IMR-90 (cell line): ENCODE measurements around the gene CATSPER1. TPM values are rescaled to one million over a fixed set of nuclear protein-coding genes. Genes with fewer than 3 reads are reported as not detected.

Source experiments
- ATAC-seq: fragments of 200-7000 bp; cut with Tn5 transposase; 2 replicates; pipeline ENCODE4 v1.9.1; 2020; ENCODE audit warnings: low read depth, mild to moderate bottlenecking, moderate library complexity
- BruUV-seq: library from RNA; stranded (reverse); fragments of 400-500 nt; replicated peaks from 2 replicates; lab custom pipeline; 2021; lab: Mats Ljungman, UMichigan
- CTCF ChIA-PET: fragments of 300-600 bp; formaldehyde crosslinking; extraction: SDS; loops from one replicate; lab custom pipeline; 2021; ENCODE audit warnings: antibody characterized with exemption; lab: Yijun Ruan, JAX
- POLR2A ChIA-PET: fragments of 300-600 bp; sonication (Branson Sonifier 250); formaldehyde crosslinking; loops from one replicate; lab custom pipeline; 2022; ENCODE audit warnings: antibody characterized with exemption; ENCODE audit not compliant: unreplicated experiment; lab: Charles Lee
- DNase-seq: peaks from one replicate; pipeline ENCODE4 v3.0.0; 2013
- H2AFZ ChIP-seq: replicated peaks from 2 replicates; pipeline ENCODE3; 2013; ENCODE audit warnings: low read length, mild to moderate bottlenecking; ENCODE audit not compliant: poor library complexity
- H2AK5ac ChIP-seq: 2 replicates; pipeline ENCODE4 v1.6.1; 2013; ENCODE audit warnings: low read depth, low read length, inconsistent platforms
- H2AK9ac ChIP-seq: replicated peaks from 2 replicates; pipeline ENCODE3; 2013; ENCODE audit warnings: mild to moderate bottlenecking, low read depth, low read length, moderate library complexity; ENCODE audit not compliant: poor library complexity
- H2BK120ac ChIP-seq: 2 replicates; pipeline ENCODE4 v1.6.1; 2013; ENCODE audit warnings: low read depth, low read length, inconsistent platforms
- H2BK15ac ChIP-seq: 3 replicates; pipeline ENCODE4 v1.6.1; 2013; ENCODE audit warnings: low read depth, low read length, inconsistent platforms
- H2BK20ac ChIP-seq: 2 replicates; pipeline ENCODE4 v1.6.1; 2013; ENCODE audit warnings: low read depth, mild to moderate bottlenecking, inconsistent platforms, low read length, moderate library complexity
- H2BK5ac ChIP-seq: 2 replicates; pipeline ENCODE4 v1.6.1; 2013; ENCODE audit warnings: mild to moderate bottlenecking, low read depth, low read length, inconsistent platforms; ENCODE audit not compliant: poor library complexity, severe bottlenecking
- H3K14ac ChIP-seq: replicated peaks from 2 replicates; pipeline ENCODE4 v1.6.1; 2013; ENCODE audit warnings: low read depth, low read length, inconsistent platforms
- H3K18ac ChIP-seq: 2 replicates; pipeline ENCODE4 v1.6.1; 2013; ENCODE audit warnings: low read depth, low read length, control low read depth
- H3K23ac ChIP-seq: 2 replicates; pipeline ENCODE4 v1.6.1; 2013; ENCODE audit warnings: low read depth, low read length, inconsistent platforms
- H3K27ac ChIP-seq: 2 replicates; pipeline ENCODE4 v1.5.1; 2013; ENCODE audit warnings: mild to moderate bottlenecking, control low read depth, low read length; ENCODE audit not compliant: insufficient read depth
- H3K27me3 ChIP-seq: 2 replicates; pipeline ENCODE4 v1.6.1; 2013; ENCODE audit warnings: low read length; ENCODE audit not compliant: control insufficient read depth, insufficient read depth
- H3K36me3 ChIP-seq: 2 replicates; pipeline ENCODE4 v1.6.1; 2013; ENCODE audit warnings: low read length, mixed read lengths; ENCODE audit not compliant: control insufficient read depth, insufficient read depth
- H3K4ac ChIP-seq: 2 replicates; pipeline ENCODE4 v1.6.1; 2013; ENCODE audit warnings: low read depth, low read length, inconsistent platforms
- H3K4me1 ChIP-seq: 2 replicates; pipeline ENCODE4 v1.6.1; 2013; ENCODE audit warnings: low read length, mixed read lengths; ENCODE audit not compliant: control insufficient read depth, insufficient read depth
- H3K4me2 ChIP-seq: 2 replicates; pipeline ENCODE4 v1.6.1; 2013; ENCODE audit warnings: low read depth, mild to moderate bottlenecking, control low read depth, low read length, moderate library complexity
- H3K4me3 ChIP-seq: 2 replicates; pipeline ENCODE4 v1.5.1; 2013; ENCODE audit warnings: low read depth, mild to moderate bottlenecking, control low read depth, low read length, moderate library complexity; ENCODE audit not compliant: insufficient read depth
- H3K56ac ChIP-seq: 2 replicates; pipeline ENCODE4 v1.6.1; 2013; ENCODE audit warnings: low read length, inconsistent platforms; ENCODE audit not compliant: insufficient read depth; ENCODE audit errors: extremely low read depth
- H3K79me1 ChIP-seq, 2 experiments: 2 replicates each; pipeline ENCODE4 v1.6.1; 2013; ENCODE audit warnings: low read length in 2 of 2, inconsistent platforms in 1 of 2, low read depth in 1 of 2
- H3K9ac ChIP-seq: 2 replicates; pipeline ENCODE4 v1.6.1; 2013; ENCODE audit warnings: low read depth, low read length, control low read depth
- H3K9me1 ChIP-seq: 2 replicates; pipeline ENCODE4 v1.6.1; 2013; ENCODE audit warnings: low read length, inconsistent platforms; ENCODE audit not compliant: insufficient read depth
- H3K9me3 ChIP-seq: 2 replicates; pipeline ENCODE4 v1.6.1; 2013; ENCODE audit warnings: low read length; ENCODE audit not compliant: control insufficient read depth, insufficient read depth
- H4K20me1 ChIP-seq: 2 replicates; pipeline ENCODE4 v1.6.1; 2013; ENCODE audit warnings: low read length, inconsistent platforms; ENCODE audit not compliant: insufficient read depth
- H4K5ac ChIP-seq: 2 replicates; pipeline ENCODE4 v1.6.1; 2013; ENCODE audit warnings: mild to moderate bottlenecking, low read depth, low read length, control low read depth
- H4K8ac ChIP-seq, 2 experiments: 2 replicates each; pipeline ENCODE4 v1.6.1; 2013; ENCODE audit warnings: low read depth in 2 of 2, low read length in 2 of 2, control low read depth in 1 of 2, inconsistent platforms in 1 of 2
- H4K91ac ChIP-seq: 2 replicates; pipeline ENCODE4 v1.6.1; 2013; ENCODE audit warnings: low read depth, low read length, inconsistent platforms; ENCODE audit not compliant: insufficient read depth
- ELK1 ChIP-seq: fragments of 150-350 bp; IDR thresholded peaks from 2 replicates; pipeline ENCODE4 v1.6.1; 2016; ENCODE audit warnings: low read depth, mild to moderate bottlenecking, low read length, moderate library complexity, borderline replicate concordance
- FOS ChIP-seq: fragments of 150-350 bp; IDR thresholded peaks from 2 replicates; pipeline ENCODE4 v1.6.1; 2016; ENCODE audit warnings: low read depth, low read length
- MAFK ChIP-seq: IDR thresholded peaks from 2 replicates; pipeline ENCODE4 v1.6.1; 2012; ENCODE audit warnings: low read depth, low read length, improper control_type of control experiment
- MAZ ChIP-seq: IDR thresholded peaks from 2 replicates; pipeline ENCODE4 v1.6.1; 2012; ENCODE audit warnings: low read depth, mild to moderate bottlenecking, low read length, improper control_type of control experiment, moderate library complexity, borderline replicate concordance
- NFE2L2 ChIP-seq: fragments of 150-350 bp; IDR thresholded peaks from 2 replicates; pipeline ENCODE4 v1.6.1; 2016; ENCODE audit warnings: low read depth, mild to moderate bottlenecking, low read length
- RFX5 ChIP-seq: IDR thresholded peaks from 2 replicates; pipeline ENCODE4 v1.8.0; 2012; ENCODE audit warnings: low read depth, mild to moderate bottlenecking, low read length, moderate library complexity
- WGBS, 2 experiments: methylation state at CpG; one replicate each; pipeline versions ENCODE4 v1.1.5 to v1.1.7; 2013; ENCODE audit warnings: missing lambda C conversion rate in 2 of 2; ENCODE audit not compliant: insufficient read length in 1 of 2; ENCODE audit errors: extremely low coverage in 2 of 2; 5-methylcytosine and 5-hydroxymethylcytosine counted together
- dilution Hi-C: fragments of 300-500 bp; cut with HindIII; formaldehyde crosslinking; loops from one replicate; pipeline ENCODE4 v1.14.3; 2018; ENCODE audit warnings: low sequenced_read_pairs; ENCODE audit not compliant: unreplicated experiment
- in situ Hi-C: fragments of 300-500 bp; cut with MboI; formaldehyde crosslinking; loops from 3 replicates; pipeline ENCODE4 v1.14.3; 2019; ENCODE audit warnings: low sequenced_read_pairs, inconsistent platforms, mixed read lengths
- intact Hi-C: fragments of 100-400 bp; cut with micrococcal nuclease; formaldehyde crosslinking; loops from 2 replicates; pipeline ENCODE4 v1.10.0; 2022
- polyA plus RNA-seq, 3 experiments: library from polyadenylated mRNA; depleted of rRNA; stranded (reverse); fragments of >200 nt; gene quantifications; 2 replicates each; pipeline ENCODE4 v1.2.3, GENCODE V29; 2012; ENCODE audit warnings: low replicate concordance in 1 of 3
- total RNA-seq: library from RNA; depleted of rRNA; stranded (reverse); fragments of >200 nt; gene quantifications from 2 replicates; pipeline ENCODE4 v1.2.3, GENCODE V29; 2012

CATSPER1 gene
- total and polyA plus RNA-seq, 2 of the 4 experiments (the other 2 are of a cell fraction), result 0.18 to 0.91 TPM

DNA sequence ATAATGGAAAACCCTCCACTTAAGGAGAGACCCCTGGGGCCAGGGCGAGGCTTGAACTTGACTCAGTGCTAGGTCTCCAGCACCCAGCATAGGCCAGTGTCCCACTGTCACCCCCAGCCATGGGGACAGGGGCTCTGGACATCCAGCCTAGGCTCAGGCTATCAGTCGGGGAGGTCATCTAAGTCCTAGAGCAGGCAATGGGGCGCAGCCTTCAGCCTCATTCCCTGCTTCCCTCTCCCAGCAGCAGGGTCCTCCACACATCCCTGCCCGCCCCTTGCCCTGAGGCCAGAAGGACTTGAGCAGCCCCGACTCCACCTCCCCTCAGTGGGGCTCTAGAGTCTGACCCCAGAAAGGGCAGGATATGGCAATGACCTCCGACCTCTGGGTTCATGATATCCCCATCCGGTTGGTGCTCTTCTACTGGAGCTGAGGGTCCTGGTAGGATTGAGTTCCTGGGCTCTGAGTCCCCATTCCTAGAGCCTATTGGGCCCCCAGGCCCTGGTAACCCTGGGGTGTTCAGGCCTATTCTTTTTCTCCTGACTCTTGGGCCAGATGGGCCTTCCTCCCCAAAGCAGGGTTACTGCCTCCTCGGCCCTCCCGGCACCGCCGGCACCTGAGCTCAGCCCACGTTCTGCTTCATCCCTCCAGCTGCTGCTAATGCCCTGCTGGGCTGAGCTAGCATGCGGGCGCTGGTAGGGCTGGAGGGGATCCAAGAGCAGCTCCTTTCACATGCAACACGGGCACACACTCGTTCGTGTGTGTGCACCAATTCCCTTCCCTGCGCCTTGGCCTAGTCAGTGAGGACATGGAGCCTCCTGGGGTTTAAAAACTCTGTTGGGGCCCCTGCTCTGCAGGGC is 10.1 kb downstream of the CATSPER1 start:
- H3K9me3 ChIP-seq, result no peaks in the 10 kb centered on the region
- peak overlapping the region; percentile 75 for H3K4ac ChIP-seq
- no peak overlapping the region; the same call in 1 of the 2 replicates for H3K27ac ChIP-seq
- H3K36me3 ChIP-seq, result no peaks in the 10 kb centered on the region
- WGBS, 2 experiments, result 72% methylated on average over 10 of the region's 18 CpGs; no CpG with 5 or more reads in 1 of the 2 experiments
- H4K20me1 ChIP-seq, result no peaks in the 10 kb centered on the region; the same call in 1 of the 2 replicates
- H4K8ac ChIP-seq, result peak overlapping the region; percentile 81 to 88
- no TSS peak for BruUV-seq
- peak overlapping the region; percentile 93 for H2AK9ac ChIP-seq
- POLR2A ChIA-PET, result no interaction called here
- H3K4me1 ChIP-seq, result peaks cover 13% of the 10 kb centered on the region
- no peak overlapping the region for H3K4me2 ChIP-seq
- peak overlapping the region; percentile 86 for H2AFZ ChIP-seq
- no peak overlapping the region for H3K4me3 ChIP-seq
- H4K5ac ChIP-seq, result peak overlapping the region; percentile 2; the same call in 1 of the 2 replicates
- peaks cover 27% of the 10 kb centered on the region for H3K9me1 ChIP-seq
- no peak overlapping the region for H3K18ac ChIP-seq
- peak overlapping the region; percentile 48 for H2BK5ac ChIP-seq
- no peak overlapping the region for H3K9ac ChIP-seq
- peak overlapping the region; percentile 80 for H3K14ac ChIP-seq
- no peak overlapping the region for H3K56ac ChIP-seq
- dilution Hi-C loops, result no loop called here
- peak overlapping the region; percentile 42; the same call in 1 of the 2 replicates for H3K23ac ChIP-seq
- intact Hi-C loops, result no loop called here
- H2AK5ac ChIP-seq, result peak overlapping the region; percentile 82
- peak overlapping the region; percentile 85; the same call in 1 of the 3 replicates for H2BK15ac ChIP-seq
- peaks cover 10% of the 10 kb centered on the region for H3K27me3 ChIP-seq
- TF ChIP-seq FOS (no peak), NFE2L2 (no peak), MAFK (no peak), RFX5 (no peak), MAZ (no peak), ELK1 (no peak)
- H2BK120ac ChIP-seq, result peak overlapping the region; percentile 85
- H4K91ac ChIP-seq, result peak overlapping the region; percentile 83
- in situ Hi-C loops, result no loop called here
- DNase-seq, result no peak
- CTCF ChIA-PET, result interaction anchor here (0.5 kb wide), 1 partner anchor 305 kb away, joined by 3 read pairs; no protein-coding TSS in a partner anchor
- H3K79me1 ChIP-seq, result no peaks in the 10 kb centered on the region
- H2BK20ac ChIP-seq, result peak overlapping the region; percentile 71; the same call in 1 of the 2 replicates
- ATAC-seq, result no peak
